GM12872 (cell line): ENCODE measurements around the gene PSMB5.
A peak's percentile ranks its signal among the peaks of the same experiment; 100 is the strongest.

Source experiments
- TF ChIP-seq, protein P1 (sequence below): IDR thresholded peaks from 3 replicates; pipeline ENCODE4 v1.5.1; 2011; ENCODE audit warnings: low read depth, mild to moderate bottlenecking, low read length, moderate library complexity; ENCODE audit not compliant: insufficient read depth

PSMB5 gene

DNA sequence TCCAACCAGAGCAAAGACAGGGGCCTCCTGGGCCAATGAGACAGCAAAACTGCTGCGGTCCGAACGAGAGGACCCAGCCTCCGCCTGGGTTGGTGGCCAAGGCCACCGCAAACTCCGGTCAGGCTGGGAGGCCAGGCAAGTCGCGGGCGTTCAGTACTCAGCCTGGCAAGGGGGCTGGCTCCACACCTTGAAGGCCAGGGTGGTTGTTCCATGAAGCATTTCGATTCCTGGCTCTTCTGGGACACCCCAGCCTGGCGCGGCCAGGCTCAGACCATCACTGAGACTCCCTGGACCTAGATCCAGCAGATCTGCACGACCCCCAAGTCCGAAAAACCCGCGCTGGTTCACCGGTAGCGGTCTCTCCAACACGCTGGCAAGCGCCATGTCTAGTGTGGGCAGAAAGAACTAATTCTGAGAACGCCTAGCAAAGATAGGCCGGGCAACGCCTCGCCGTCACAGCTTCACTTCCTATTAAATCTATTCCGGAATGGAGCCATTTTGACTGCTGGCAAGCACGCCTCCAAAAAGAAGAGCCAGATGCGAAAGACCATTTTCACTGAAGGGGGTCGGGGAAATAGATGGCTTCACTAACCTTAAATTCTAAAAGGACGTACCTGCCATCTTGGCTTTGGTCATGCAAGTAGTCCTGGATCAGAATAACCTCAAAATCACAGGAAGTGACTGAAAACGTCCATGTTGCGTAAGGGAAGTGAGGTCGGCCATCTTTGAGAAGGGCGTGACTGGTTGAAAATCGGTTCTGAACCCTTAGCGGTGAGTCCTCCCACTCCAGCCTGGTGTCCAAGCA is at the start of gene PSMB5:
PSMB5 (minus strand) TSS at position 403 of the 805 bp plus-strand sequence; CDS start at position 384, 19 bp downstream.
- TF ChIP-seq, protein P1, sequence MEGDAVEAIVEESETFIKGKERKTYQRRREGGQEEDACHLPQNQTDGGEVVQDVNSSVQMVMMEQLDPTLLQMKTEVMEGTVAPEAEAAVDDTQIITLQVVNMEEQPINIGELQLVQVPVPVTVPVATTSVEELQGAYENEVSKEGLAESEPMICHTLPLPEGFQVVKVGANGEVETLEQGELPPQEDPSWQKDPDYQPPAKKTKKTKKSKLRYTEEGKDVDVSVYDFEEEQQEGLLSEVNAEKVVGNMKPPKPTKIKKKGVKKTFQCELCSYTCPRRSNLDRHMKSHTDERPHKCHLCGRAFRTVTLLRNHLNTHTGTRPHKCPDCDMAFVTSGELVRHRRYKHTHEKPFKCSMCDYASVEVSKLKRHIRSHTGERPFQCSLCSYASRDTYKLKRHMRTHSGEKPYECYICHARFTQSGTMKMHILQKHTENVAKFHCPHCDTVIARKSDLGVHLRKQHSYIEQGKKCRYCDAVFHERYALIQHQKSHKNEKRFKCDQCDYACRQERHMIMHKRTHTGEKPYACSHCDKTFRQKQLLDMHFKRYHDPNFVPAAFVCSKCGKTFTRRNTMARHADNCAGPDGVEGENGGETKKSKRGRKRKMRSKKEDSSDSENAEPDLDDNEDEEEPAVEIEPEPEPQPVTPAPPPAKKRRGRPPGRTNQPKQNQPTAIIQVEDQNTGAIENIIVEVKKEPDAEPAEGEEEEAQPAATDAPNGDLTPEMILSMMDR = no peak

DNA sequence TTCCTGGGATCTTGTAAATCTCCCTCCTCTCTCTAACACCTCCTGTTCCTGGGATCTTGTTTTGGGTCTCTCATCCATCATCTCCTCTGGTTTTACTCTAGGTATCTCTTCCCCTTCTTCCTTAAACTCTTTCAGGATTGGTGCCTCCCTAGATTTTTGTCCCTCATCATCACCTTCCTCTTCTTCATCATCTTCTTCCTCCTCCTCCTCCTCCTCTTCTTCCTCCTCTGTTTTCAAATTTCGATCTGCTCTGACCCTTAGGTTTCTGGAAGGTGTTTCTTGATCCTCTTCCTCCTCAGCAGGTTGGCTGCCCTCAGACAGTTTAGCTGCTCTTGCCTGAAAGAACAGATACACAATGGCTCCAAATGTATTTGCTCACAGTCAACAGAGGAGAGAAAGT is 45.8 kb upstream of the PSMB5 start:
- TF ChIP-seq, protein P1 = no peak

DNA sequence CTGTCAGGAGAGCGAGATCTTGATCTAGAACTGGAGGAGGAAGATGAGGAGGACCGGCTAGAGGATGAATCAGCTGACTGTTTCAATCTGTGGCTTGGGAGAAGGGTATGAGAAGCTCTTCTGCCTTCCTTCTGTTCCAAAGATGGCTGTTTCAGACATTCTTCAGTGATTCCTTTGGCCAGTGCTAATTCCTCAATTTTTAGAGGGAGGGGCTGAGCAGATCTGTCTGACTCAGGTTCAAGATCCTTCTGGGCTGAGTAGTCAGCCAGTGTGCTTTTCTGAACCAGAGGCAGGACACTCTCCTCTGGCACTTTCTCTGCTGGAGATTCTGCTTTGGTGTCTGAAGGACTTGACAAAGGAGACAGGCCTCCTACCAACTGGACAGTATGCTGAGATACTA is 45.0 kb upstream of the PSMB5 start:
- TF ChIP-seq, protein P1 = no peak

DNA sequence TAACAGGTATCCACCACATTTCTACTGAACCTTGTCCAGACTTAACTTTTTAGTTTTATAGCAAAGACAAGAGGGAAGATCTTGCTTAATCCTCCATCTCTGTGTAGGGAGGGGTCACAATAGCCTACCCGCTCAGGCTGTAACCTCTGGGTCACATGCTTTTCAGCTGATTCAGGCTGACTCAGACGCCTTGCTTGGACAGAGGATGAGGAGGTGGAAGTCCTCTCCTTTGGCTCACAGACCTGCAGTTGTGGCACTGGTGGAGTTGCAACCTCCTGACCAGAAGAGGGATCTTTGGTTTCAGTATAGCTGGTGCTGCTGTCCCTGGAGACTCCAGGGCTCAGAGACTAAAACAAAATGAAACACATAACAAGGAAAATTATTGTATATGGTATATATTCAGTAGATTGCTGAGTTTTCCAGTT is 44.0 kb upstream of the PSMB5 start:
- TF ChIP-seq, protein P1 = no peak

DNA sequence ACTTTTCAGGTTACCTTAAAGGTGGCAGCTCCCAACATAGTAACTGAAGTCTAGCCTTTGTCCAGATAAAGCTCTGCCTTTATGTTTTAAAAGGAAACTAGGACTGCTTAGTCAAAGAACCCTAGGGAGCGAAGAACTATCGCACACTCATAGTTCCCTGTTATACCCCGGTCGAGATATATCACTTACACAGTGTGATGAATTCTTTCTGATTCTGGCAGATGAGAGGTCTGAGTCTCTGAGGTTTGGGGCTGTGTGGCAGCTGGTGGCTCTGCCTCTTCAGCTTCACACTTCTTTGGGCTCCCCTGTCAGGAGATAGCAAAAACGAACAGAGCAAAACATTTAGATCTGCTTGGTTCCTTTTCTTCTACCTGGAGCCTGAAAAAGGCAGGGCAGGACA is 43.3 kb upstream of the PSMB5 start:
- TF ChIP-seq, protein P1 = no peak

DNA sequence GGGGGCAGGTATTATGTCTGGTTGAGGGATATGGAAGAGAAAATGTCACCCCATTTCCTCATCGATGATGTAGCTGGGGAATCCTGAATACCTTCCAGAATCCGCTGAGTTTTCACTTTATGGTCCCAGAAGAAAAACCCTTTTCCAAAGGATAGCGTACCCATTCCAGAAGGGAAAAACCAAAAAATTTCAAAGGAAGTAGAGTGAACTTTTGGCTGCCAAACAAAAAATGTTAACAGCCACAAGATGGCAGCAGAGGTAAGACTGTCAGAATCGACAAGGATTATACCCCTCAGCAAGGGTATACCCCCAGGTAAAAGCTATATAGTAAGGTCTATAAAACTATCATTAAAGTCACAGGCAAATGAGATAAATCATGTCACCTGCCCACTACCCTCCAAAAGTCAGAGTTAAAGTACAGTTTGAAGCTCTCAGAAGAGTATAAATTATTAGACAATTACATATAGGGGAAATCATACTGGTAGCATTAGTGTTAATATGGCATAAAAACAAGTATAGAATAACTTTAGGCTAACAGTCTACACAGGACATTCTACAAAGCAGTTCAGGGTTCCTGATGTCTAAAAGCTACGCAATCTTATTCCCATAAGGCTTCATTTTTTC is 42.2 kb upstream of the PSMB5 start:
- TF ChIP-seq, protein P1 = peak; percentile 63

DNA sequence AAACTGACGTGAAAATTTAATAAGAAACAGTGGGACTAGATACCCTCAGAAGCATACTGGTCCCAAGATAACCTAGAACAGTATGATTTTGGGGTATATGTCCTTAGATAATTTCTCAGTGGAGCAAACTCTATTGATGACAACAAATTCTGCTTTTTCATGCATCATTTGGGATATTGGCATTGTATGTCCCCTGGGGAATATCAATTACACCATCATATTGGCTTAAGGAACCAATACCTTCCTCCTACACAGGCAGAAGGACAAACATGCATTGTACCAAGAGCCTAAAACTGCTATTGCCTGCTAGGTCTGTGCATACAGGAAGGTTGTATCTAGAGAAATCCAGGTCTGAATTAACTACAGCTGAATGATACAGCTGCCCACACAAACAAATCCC is 40.2 kb upstream of the PSMB5 start:
- TF ChIP-seq, protein P1 = no peak
